CD4-positive, alpha-beta T cell treated with Interleukin-17A for 4 hours (primary cell): ENCODE data around the gene LDLRAP1.

Experiments
- DNase-seq: peaks from one replicate; pipeline ENCODE4 v3.0.0-alpha.2; 2020; ENCODE audit warnings: mixed read lengths

Gene LDLRAP1

GRCh38 chr1:25609921-25610320, 66.5 kb downstream of the LDLRAP1 start:
- no peak for DNase-seq

DNA sequence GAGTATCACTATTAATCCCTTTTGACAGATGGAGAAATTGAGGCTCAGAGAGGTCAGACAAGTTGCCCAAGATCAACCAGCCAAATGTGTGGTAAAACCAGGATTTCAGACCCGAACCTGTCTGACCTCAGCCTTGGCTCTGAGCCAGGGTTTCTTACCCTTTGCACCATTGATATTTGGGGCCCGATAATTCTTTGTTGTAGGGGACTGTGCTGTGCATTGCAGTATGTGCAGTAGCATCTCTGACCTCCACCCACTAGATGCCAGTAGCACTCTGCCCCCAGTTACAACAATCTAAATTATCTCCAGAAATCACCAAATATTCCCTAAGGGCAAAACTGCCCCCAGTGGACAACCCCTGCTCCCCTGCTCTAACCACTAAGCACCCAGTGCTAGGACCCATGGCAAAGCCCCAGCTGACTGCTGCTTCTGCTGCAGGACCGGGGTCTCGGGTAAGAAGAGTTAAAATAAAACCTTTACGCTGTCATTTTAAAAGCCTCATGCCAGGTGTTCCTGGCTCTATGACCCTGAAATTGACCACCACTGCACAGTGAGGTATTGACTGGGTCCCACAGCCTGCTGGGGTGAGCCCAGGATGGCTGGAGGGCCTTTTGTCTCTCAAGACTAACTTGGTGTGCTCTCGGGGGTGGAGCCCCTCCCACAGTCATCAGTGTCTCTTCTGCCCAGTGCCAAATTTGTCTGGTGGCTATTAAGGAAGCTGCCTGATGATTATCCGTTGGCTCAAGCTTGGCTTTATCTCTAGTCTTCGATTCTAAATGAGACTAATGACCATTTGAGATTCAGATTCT, 67.6 kb downstream of the LDLRAP1 start:
- peak; percentile 40 for DNase-seq

GRCh38 chr1:25611843-25612242, 68.4 kb downstream of the LDLRAP1 start:
- no peak for DNase-seq

- no peak for DNase-seq
These were observed 69.0 kb downstream of the LDLRAP1 start for GRCh38 chr1:25612421-25612820.

DNA sequence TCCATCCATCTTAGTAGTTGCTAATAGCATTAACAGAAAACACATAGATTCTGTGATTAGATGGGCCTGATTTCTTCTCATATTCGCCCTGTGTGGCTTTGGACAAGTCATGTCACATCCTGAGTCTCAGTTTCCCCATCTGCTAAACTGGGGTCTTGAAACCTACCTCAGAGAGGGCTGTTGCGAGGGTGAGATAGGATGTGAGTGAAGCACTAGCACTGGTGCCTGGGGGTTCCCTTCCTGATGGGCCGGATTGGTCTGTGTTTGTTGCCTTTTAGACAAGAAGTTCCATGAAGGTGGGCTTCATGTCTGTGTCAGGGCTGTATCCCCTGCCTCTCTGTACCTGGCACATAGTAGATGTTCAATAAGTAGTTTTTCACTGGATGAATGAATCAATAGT, 69.7 kb downstream of the LDLRAP1 start:
- DNase-seq = no peak

GRCh38 chr1:25614501-25615171, 71.2 kb downstream of the LDLRAP1 start:
- DNase-seq = no peak

- no peak for DNase-seq
These were observed 71.8 kb downstream of the LDLRAP1 start for GRCh38 chr1:25615172-25615541.

DNA sequence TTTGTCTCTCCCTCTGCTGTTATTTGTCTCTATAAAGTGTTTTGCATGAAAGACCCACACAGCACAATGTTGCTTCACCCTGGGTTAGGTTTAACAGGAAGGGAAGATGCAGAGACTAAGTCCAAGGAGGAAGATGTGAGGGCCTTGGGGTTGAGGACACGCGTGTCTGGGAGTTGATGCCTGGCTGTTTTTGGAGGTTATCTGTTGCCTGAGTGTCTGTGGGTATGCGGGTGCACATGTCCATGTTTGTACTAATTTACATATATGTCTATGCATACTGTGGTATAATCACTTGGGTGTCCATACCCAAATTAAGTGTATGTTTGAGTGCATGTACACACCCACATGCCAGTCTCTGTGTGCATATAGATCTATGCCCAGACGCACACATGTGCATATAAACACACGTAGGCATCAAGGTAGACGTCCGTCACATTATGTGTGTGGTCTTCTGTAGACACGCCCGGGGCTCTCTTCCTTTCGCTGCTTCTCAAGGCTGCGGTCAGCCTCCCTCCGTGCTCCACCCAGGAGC, 72.2 kb downstream of the LDLRAP1 start:
- peak; percentile 33 for DNase-seq

DNA sequence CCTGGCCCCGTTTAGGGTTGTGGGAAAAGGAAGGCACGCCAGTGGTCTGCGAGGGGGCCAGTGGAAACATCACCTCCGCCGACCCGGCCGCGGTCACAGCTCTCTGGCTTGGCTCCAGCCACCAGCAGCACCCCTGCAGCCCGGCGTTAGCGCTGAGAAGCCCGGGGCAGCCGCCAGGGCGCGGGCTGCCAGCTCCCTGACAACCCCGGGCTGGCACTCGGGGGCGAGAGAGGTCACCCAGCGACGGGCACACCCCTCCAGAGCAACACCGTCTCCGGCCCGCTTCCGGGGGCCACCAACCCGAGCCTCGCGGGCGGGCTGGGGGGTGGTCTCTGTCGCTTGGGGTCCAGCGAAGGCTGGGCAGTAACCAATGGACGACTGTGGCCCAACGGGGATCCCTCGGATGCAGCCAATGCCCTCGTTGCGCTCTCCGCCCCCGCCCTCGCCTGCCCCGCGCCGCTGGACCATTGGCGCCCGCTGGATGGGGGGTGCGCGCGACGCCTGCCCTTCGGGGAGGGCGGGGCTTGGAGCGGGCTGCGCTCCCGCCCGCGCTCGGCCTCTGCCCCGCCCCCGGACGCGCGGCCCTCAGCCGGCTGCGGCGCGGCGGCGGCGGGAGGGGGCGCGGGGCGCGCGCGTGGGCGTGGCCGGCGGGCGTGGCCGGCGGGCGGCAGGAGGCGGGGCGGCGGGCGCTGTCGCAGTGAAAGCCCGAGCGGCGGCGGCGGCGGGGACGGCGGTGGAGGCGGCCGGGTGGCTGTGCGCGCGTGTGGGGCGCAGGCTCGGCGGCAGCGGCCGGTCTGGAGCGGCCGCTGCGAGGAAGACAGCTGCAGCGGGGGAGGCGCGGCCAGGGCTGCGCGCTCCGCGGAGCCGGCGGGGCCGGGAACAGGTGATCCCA, 72.9 kb downstream of the LDLRAP1 start, which contains the start of gene MAN1C1:
Gene MAN1C1 (plus strand): TSS at position 697 of the 892 bp plus-strand sequence. CDS start 1,007 bp downstream, outside the sequence.
- DNase-seq = peak; percentile 89

DNA sequence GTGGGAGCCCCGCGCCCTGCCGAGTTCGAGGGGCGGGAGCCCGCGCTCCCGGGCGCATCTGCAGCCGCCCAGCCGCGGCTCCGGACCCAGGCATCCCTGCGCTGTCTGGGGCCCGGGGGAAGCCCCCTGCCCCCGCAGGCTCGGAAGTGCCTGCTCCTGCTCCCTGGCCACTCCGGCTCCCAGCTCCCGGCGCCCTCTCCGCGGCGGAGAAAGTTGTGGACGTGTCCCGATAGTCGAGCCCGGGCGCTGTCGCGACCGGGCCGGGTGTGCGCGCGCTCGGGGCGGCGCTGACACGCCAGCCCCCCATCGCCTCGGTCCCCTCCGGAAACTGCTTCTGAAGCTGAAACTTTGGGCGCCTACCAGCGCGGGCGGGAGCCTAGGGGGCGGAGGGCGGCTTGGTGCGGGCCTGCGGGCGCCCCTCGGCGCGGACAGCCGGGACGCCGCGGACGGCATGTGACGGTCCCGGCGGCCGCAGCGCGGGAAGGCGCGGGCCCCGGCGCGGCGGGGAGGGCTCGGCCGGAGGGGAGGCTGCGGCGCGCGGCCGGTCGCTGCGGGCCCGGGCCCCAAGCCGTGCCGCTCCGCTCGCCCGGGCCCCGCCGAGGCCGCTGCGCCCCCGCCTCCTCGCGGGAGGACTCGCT, 73.7 kb downstream of the LDLRAP1 start:
- DNase-seq = peak; percentile 64

- DNase-seq = peak; percentile 45
These were observed 74.4 kb downstream of the LDLRAP1 start for GRCh38 chr1:25617625-25618432.

GRCh38 chr1:25618433-25618808, 75.0 kb downstream of the LDLRAP1 start:
- DNase-seq = no peak
